Left lung (tissue), 10 donors: ENCODE results near the gene RALGPS1. TPM values are rescaled to one million over a fixed set of nuclear protein-coding genes. Genes with fewer than 3 reads are reported as not detected.
A peak's percentile ranks its signal among the peaks of the same experiment; 100 is the strongest.

Experiments used
- ATAC-seq: fragments of 200-7000 bp; cut with Tn5 transposase; one replicate; pipeline ENCODE4 v1.9.1; 2020; ENCODE audit warnings: moderate library complexity
- DNase-seq, 4 donors: peaks; one replicate each; pipeline ENCODE4 v3.0.0-alpha.2; 2013 to 2020
- H3K27ac ChIP-seq, 2 donors: fragments of 200-600 bp; sonication (generic) in 1 of 2; one replicate each; pipeline versions ENCODE4 v1.5.0 to v1.8.0; 2020 to 2021
- H3K27me3 ChIP-seq, 2 donors: fragments of 200-600 bp; sonication (generic) in 1 of 2; one replicate each; pipeline versions ENCODE4 v1.5.0 to v1.8.0; 2020 to 2021
- H3K36me3 ChIP-seq, 2 donors: fragments of 200-600 bp; sonication (generic) in 1 of 2; one replicate each; pipeline versions ENCODE4 v1.5.0 to v1.8.0; 2020 to 2021
- H3K4me1 ChIP-seq, 2 donors: fragments of 200-600 bp; one replicate each; pipeline ENCODE4 v1.8.0; 2021
- H3K4me3 ChIP-seq, 2 donors: fragments of 200-600 bp; sonication (generic) in 1 of 2; one replicate each; pipeline versions ENCODE4 v1.5.0 to v1.8.0; 2020 to 2021; ENCODE audit warnings: mild to moderate bottlenecking in 1 of 2
- H3K9me3 ChIP-seq, 2 donors: fragments of 200-600 bp; sonication (generic) in 1 of 2; one replicate each; pipeline versions ENCODE4 v1.5.0 to v1.8.0; 2020 to 2021
- intact Hi-C, 2 donors: fragments of 100-400 bp; cut with DNase I; formaldehyde crosslinking; loops; one replicate each; pipeline versions ENCODE4 v1.11.2 to v1.14.2; 2022
- polyA plus RNA-seq, 6 donors: library from polyadenylated mRNA; unstranded; fragments of 120-200 nt; gene quantifications; one replicate each; pipeline ENCODE4 v1.2.1, GENCODE V29; 2013; ENCODE audit not compliant: insufficient read length in 6 of 6
- total RNA-seq, 2 donors: library from RNA; stranded (reverse); fragmentation: NEBNext Ultra II Directional; extraction: Animal tissue kit (Norgen Biotek cat#: 25700); gene quantifications; one replicate each; pipeline ENCODE4 v1.2.1, GENCODE V29; 2021
- TF ChIP-seq, protein P1 (sequence below), 2 donors: fragments of 200-600 bp; sonication (generic) in 1 of 2; IDR thresholded peaks; one replicate each; pipeline versions ENCODE4 v1.5.0 to v1.8.0; 2021; ENCODE audit warnings: antibody characterized with exemption in 2 of 2
- donor health status: DM: no; HTN: yes; CAD: no.
- donor health status: DM: no; HTN: no; CAD: no.

RALGPS1 gene
- total and polyA plus RNA-seq, 8 donors, result 11.9 to 27.6 (median 21.5) TPM

GRCh38 chr9:127049044-127049443 lies 134.5 kb downstream of the RALGPS1 start:
- no peak overlapping the region for H3K4me3 ChIP-seq
- ATAC-seq, result peak; percentile 86
- peak in 1 of 4 donors; percentile 64 for DNase-seq
- H3K9me3 ChIP-seq, result no peaks in the 10 kb centered on the region
- intact Hi-C loops, result no loop called here
- H3K27me3 ChIP-seq, result no peaks in the 10 kb centered on the region
- no peaks in the 10 kb centered on the region for H3K36me3 ChIP-seq
- H3K4me1 ChIP-seq, result peaks cover 12 to 32% of the 10 kb centered on the region in 2 donors
- TF ChIP-seq, protein P1, sequence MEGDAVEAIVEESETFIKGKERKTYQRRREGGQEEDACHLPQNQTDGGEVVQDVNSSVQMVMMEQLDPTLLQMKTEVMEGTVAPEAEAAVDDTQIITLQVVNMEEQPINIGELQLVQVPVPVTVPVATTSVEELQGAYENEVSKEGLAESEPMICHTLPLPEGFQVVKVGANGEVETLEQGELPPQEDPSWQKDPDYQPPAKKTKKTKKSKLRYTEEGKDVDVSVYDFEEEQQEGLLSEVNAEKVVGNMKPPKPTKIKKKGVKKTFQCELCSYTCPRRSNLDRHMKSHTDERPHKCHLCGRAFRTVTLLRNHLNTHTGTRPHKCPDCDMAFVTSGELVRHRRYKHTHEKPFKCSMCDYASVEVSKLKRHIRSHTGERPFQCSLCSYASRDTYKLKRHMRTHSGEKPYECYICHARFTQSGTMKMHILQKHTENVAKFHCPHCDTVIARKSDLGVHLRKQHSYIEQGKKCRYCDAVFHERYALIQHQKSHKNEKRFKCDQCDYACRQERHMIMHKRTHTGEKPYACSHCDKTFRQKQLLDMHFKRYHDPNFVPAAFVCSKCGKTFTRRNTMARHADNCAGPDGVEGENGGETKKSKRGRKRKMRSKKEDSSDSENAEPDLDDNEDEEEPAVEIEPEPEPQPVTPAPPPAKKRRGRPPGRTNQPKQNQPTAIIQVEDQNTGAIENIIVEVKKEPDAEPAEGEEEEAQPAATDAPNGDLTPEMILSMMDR (IDR thresholded peaks at IDR 0.05), result peak; percentile 19 to 44
- H3K27ac ChIP-seq, result peak overlapping the region; percentile 28 to 71

GRCh38 chr9:127049581-127049980 lies 135.0 kb downstream of the RALGPS1 start:
- Histone ChIP-seq H3K4me1 (peaks cover 12 to 32% of the 10 kb centered on the region in 2 donors), H3K4me3 (no peak overlapping the region), H3K9me3 (no peaks in the 10 kb centered on the region), H3K36me3 (no peaks in the 10 kb centered on the region), H3K27me3 (no peaks in the 10 kb centered on the region), H3K27ac (peak overlapping the region in 1 of 2 donors; percentile 71)
- DNase-seq (no peak), ATAC-seq (no peak)
- TF ChIP-seq, protein P1 (IDR thresholded peaks at IDR 0.05), result no peak
- intact Hi-C loops, result no loop called here

GRCh38 chr9:127050152-127050551 lies 135.6 kb downstream of the RALGPS1 start:
- ATAC-seq (no peak), DNase-seq (no peak)
- no peaks in the 10 kb centered on the region for H3K36me3 ChIP-seq
- H3K4me3 ChIP-seq, result no peak overlapping the region
- H3K4me1 ChIP-seq, result peaks cover 12 to 32% of the 10 kb centered on the region in 2 donors
- H3K9me3 ChIP-seq, result no peaks in the 10 kb centered on the region
- peak overlapping the region in 1 of 2 donors; percentile 71 for H3K27ac ChIP-seq
- intact Hi-C loops, result no loop called here
- H3K27me3 ChIP-seq, result no peaks in the 10 kb centered on the region
- TF ChIP-seq, protein P1 (IDR thresholded peaks at IDR 0.05), result no peak

DNA sequence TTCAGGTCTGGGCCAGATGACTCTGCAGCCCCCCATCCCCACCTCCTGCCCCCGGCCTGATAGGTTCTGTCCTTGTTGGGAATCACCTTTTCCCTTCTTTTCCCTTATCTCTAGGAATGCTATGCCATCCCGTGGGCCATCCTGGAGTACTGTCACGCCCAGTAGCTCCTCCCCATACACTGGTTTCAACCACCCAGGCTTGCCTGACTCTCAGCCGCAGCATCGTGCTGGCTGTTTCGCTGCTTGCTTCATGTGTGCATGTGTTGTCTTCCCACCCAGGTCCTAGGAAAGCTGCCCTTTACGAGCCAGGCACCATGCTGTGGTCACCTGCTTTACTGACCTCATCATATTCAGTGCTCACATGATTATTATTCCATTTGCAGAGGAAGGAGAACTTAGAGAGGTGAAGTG lies 136.0 kb downstream of the RALGPS1 start:
- TF ChIP-seq, protein P1 (IDR thresholded peaks at IDR 0.05), result no peak
- ATAC-seq (no peak), DNase-seq (no peak)
- Histone ChIP-seq H3K27ac (peak overlapping the region in 1 of 2 donors; percentile 71), H3K9me3 (no peaks in the 10 kb centered on the region), H3K36me3 (no peaks in the 10 kb centered on the region), H3K4me1 (peaks cover 12 to 32% of the 10 kb centered on the region in 2 donors), H3K27me3 (no peaks in the 10 kb centered on the region), H3K4me3 (no peak overlapping the region)
- intact Hi-C loops, result no loop called here

DNA sequence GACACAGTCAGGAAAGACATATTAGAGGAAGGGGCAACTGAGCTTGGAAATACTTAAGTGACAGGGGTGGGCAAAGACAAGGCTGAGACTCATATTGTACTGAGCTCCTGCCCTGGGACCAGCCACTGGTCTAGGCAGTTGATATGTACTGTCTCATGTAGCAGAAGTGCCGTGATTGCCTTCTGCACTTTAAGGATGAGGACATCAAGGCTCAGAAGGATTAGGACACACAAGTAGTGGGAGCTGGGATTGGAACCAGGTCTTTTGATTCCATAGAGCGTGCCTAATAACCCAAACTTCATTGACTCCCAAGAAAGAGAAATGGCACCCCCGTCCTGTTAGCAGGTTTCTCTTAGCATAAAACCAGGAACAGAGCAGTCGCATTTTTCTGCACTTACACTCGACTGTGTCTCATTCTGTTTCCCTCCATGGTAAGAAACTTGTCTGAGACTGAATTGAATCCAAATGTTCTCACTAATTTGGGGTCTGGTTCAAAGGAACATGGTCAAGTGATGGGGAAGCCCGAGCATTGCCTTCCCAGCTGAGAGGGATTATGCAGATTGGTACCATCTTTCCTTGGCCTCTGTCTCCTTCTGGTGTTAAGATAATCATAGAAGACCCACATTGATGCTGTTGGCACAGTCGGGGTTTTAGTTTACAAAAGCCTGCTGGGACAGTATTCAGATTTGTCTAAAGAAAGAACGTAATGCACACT lies 137.5 kb downstream of the RALGPS1 start:
- TF ChIP-seq, protein P1 (IDR thresholded peaks at IDR 0.05), result no peak
- Histone ChIP-seq H3K27ac (no peak overlapping the region), H3K36me3 (no peaks in the 10 kb centered on the region), H3K27me3 (no peaks in the 10 kb centered on the region), H3K4me3 (no peak overlapping the region), H3K4me1 (peaks cover 12 to 32% of the 10 kb centered on the region in 2 donors), H3K9me3 (no peaks in the 10 kb centered on the region)
- DNase-seq (no peak), ATAC-seq (no peak)
- intact Hi-C loops, result no loop called here
